HG03457 (cell line): ENCODE measurements around the gene RIC8B.

Experiments used
- ATAC-seq: cut with Tn5 transposase; IDR thresholded peaks from one replicate; pipeline ENCODE4 v1.9.1; 2021; ENCODE audit warnings: moderate number of reproducible peaks; ENCODE audit not compliant: unreplicated experiment

Gene RIC8B

GRCh38 chr12:106757623-106758348, 16.7 kb upstream of the RIC8B start:
- no peak for ATAC-seq

GRCh38 chr12:106758349-106759110, 16.0 kb upstream of the RIC8B start:
- no peak for ATAC-seq

GRCh38 chr12:106759526-106760183, 14.8 kb upstream of the RIC8B start:
- ATAC-seq = no peak

- peak; percentile 95 for ATAC-seq
Measured at GRCh38 chr12:106760184-106760531, 14.3 kb upstream of the RIC8B start.

- ATAC-seq = no peak
Measured at GRCh38 chr12:106764220-106764619, 10.3 kb upstream of the RIC8B start.

- ATAC-seq = no peak
Measured at GRCh38 chr12:106764738-106765137, 9.7 kb upstream of the RIC8B start.

GRCh38 chr12:106766393-106766826, 8.1 kb upstream of the RIC8B start:
- ATAC-seq = no peak

GRCh38 chr12:106767206-106767605, 7.3 kb upstream of the RIC8B start:
- ATAC-seq = no peak

GRCh38 chr12:106767954-106768822, 6.3 kb upstream of the RIC8B start:
- no peak for ATAC-seq

GRCh38 chr12:106769078-106769477, 5.4 kb upstream of the RIC8B start:
- no peak for ATAC-seq

- ATAC-seq = no peak
Measured at GRCh38 chr12:106769546-106769945, 4.9 kb upstream of the RIC8B start.

- ATAC-seq = no peak
Measured at GRCh38 chr12:106771425-106771824, 3.1 kb upstream of the RIC8B start.

- no peak for ATAC-seq
Measured at GRCh38 chr12:106773286-106774004, 1.0 kb upstream of the RIC8B start.

- ATAC-seq = no peak
Measured at GRCh38 chr12:106774808-106775524, 484 bp downstream of the RIC8B start.

GRCh38 chr12:106776897-106777296, 2.4 kb downstream of the RIC8B start:
- no peak for ATAC-seq

GRCh38 chr12:106780010-106780631, 5.6 kb downstream of the RIC8B start:
- ATAC-seq = no peak

- ATAC-seq = no peak
Measured at GRCh38 chr12:106782619-106783018, 8.1 kb downstream of the RIC8B start.

GRCh38 chr12:106783515-106783914, 9.0 kb downstream of the RIC8B start:
- no peak for ATAC-seq

GRCh38 chr12:106790020-106790419, 15.5 kb downstream of the RIC8B start:
- ATAC-seq = no peak
